SK-N-MC (cell line): ENCODE data around the gene AATF.
"Not testable (repeated sequence)": the region's sequence is repeated elsewhere in the genome, so short reads cannot be mapped to it uniquely, and the experiment has no call there.

Experiments used
- DNase-seq: peaks from one replicate; pipeline ENCODE4 v3.0.0-alpha.2; 2011; ENCODE audit warnings: low read depth, low spot score
- H3K27ac ChIP-seq: fragments of 200-600 bp; sonication (generic); 2 replicates; pipeline ENCODE4 v1.5.1; 2016; ENCODE audit warnings: mixed run types
- H3K36me3 ChIP-seq: fragments of 200-600 bp; sonication (generic); 2 replicates; pipeline ENCODE4 v1.6.1; 2017; ENCODE audit warnings: antibody characterized with exemption, low read length, mixed read lengths; ENCODE audit not compliant: insufficient read depth
- H3K4me3 ChIP-seq: fragments of 200-600 bp; sonication (generic); 2 replicates; pipeline ENCODE4 v1.5.1; 2016
- H3K9ac ChIP-seq: fragments of 200-600 bp; sonication (generic); 2 replicates; pipeline ENCODE4 v1.8.0; 2017; ENCODE audit warnings: mixed run types, mixed read lengths; ENCODE audit not compliant: insufficient read length
- H3K9me3 ChIP-seq: fragments of 200-600 bp; sonication (generic); 2 replicates; pipeline ENCODE4 v1.6.1; 2017; ENCODE audit warnings: low read depth, mild to moderate bottlenecking, antibody characterized with exemption, low read length, moderate library complexity, mixed read lengths
- EZH2 ChIP-seq: fragments of 200-600 bp; sonication (generic); IDR thresholded peaks from one replicate; pipeline ENCODE4 v1.6.1; 2017; ENCODE audit warnings: antibody characterized with exemption
- FOXP2 ChIP-seq: optimal IDR thresholded peaks from 2 replicates; pipeline ENCODE3; 2011; ENCODE audit warnings: mild to moderate bottlenecking, moderate library complexity; ENCODE audit not compliant: insufficient read depth; ENCODE audit errors: extremely low read length, control extremely low read depth
- POLR2AphosphoS5 ChIP-seq: IDR thresholded peaks from 2 replicates; pipeline ENCODE4 v1.6.1; 2012; ENCODE audit warnings: mild to moderate bottlenecking, low read depth, low read length, borderline replicate concordance

The AATF gene

GRCh38 chr17:37064206-37064605 is 115.5 kb downstream of the AATF start:
- TF ChIP-seq POLR2AphosphoS5, result no peak
- no peak for TF ChIP-seq EZH2
- TF ChIP-seq FOXP2, result no peak

GRCh38 chr17:37064956-37065355 is 116.2 kb downstream of the AATF start:
- TF ChIP-seq EZH2, result no peak
- TF ChIP-seq FOXP2, result no peak
- no peak for TF ChIP-seq POLR2AphosphoS5
- H3K36me3 ChIP-seq, result no peaks in the 10 kb centered on the region
- no peaks in the 10 kb centered on the region for H3K9me3 ChIP-seq
- H3K4me3 ChIP-seq, result no peak overlapping the region
- no peak overlapping the region for H3K9ac ChIP-seq
- H3K27ac ChIP-seq, result no peak overlapping the region
- no peak for DNase-seq

More at GRCh38 chr17:37064206-37064605, 115.5 kb downstream of the AATF start:
- Histone ChIP-seq H3K36me3 (no peaks in the 10 kb centered on the region), H3K9me3 (no peaks in the 10 kb centered on the region), H3K4me3 (no peak overlapping the region), H3K27ac (no peak overlapping the region), H3K9ac (no peak overlapping the region)
- DNase-seq, result no peak

DNA sequence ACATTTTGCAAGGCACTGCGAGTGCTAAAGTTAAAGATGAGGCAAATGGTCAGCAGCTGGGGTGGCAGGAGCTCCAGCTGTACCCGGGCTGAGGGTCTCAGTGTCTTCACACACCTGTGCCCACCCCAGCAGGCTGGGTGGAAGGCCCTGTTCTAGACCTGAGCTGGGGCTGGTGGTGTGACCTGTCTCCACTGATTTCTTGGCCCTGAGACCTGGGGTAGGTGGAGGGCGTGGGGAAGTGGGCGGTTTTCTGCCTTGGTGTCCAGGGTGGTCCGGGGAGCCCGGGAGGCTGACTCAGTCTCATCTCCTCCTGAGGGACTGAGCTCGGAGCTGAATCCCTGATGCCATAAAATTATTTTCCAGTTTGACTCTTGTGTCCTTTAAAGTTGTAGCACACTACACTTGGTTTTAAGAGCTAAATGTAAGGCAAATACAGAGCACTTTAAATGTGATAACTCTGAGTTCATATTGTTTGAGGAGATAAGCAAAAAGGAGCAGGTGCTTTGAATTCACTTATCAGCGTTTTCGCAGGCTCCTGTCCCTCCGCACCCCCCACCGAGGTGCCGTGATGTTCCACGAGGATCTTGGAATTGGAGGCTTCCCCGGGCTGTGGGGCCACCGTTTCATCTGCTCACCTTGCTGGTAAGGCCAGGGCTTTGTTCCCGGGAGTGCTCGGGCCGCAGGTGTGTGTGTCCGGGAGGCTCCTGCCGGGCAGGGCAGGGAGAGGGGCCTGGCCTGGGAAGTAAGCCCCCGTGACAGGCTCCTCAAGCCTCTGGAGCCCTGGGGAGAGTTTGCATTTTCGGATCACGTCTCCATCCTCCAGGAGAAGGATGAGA is 117.0 kb downstream of the AATF start:
- TF ChIP-seq POLR2AphosphoS5 (no peak), FOXP2 (no peak), EZH2 (no peak)

DNA sequence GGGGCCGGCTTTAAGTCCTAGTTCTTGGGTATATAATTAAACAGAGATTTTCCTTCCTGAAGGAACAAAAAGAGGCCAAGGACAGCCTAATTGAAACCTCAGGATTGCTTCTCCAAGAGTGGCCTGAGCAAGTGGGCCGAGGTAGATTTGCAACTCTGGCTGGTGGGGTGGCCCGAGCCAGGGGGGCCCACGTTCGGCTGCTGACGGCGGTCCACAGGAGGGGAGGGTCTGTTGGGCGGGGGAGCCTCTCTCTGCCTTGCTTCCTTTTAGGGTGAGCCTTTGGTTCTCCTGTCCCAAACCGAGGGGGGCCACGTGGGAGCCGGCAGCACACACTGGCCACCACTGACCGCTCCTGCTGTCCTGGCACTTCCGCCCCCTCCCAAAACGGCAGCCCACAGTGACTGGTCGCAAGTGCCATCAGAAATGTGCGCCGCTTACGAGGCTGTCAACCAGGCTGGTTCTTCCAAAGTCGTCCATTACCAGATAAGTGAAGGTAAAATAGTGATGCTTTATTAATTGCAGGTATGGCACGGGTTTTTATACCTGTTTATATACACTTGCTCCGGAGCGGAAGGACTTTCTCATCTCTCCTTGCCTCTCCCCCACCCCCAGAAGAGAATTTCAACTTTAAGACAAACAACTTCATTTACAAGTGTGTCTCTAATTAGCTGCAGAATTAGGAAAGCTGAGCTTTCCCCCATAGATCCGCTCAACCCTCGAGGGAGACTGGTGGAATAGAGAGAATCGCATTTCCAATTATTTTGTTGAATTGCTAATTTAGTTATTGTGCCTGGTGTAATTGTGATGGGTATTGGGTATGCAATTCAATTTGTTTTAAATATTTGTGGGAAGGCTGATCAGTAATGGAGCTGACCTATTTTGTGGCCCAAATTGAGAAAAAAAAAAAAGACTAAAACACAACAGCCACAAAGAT is 117.8 kb downstream of the AATF start:
- Histone ChIP-seq H3K9me3 (no peaks in the 10 kb centered on the region), H3K27ac (no peak overlapping the region), H3K9ac (no peak overlapping the region), H3K4me3 (no peak overlapping the region), H3K36me3 (no peaks in the 10 kb centered on the region)
- no peak for DNase-seq
- TF ChIP-seq POLR2AphosphoS5 (no peak), FOXP2 (no peak), EZH2 (no peak)

More for the DNA sequence above, 117.0 kb downstream of the AATF start:
- Histone ChIP-seq H3K36me3 (no peaks in the 10 kb centered on the region), H3K4me3 (no peak overlapping the region), H3K27ac (no peak overlapping the region), H3K9me3 (no peaks in the 10 kb centered on the region), H3K9ac (no peak overlapping the region)
- DNase-seq, result no peak

GRCh38 chr17:37067555-37068111 is 118.9 kb downstream of the AATF start:
- H3K36me3 ChIP-seq, result no peaks in the 10 kb centered on the region
- TF ChIP-seq EZH2 (no peak), POLR2AphosphoS5 (no peak), FOXP2 (no peak)
- no peak overlapping the region for H3K9ac ChIP-seq
- DNase-seq, result no peak
- no peaks in the 10 kb centered on the region for H3K9me3 ChIP-seq
- H3K27ac ChIP-seq, result no peak overlapping the region
- H3K4me3 ChIP-seq, result no peak overlapping the region

- no peaks in the 10 kb centered on the region for H3K9me3 ChIP-seq
- no peaks in the 10 kb centered on the region for H3K36me3 ChIP-seq
- TF ChIP-seq FOXP2, result no peak
- no peak for TF ChIP-seq POLR2AphosphoS5
- TF ChIP-seq EZH2, result no peak
- H3K4me3 ChIP-seq, result no peak overlapping the region
- no peak overlapping the region for H3K9ac ChIP-seq
- no peak overlapping the region for H3K27ac ChIP-seq
- DNase-seq, result no peak
Measured at GRCh38 chr17:37068266-37068665, 119.5 kb downstream of the AATF start.

- no peaks in the 10 kb centered on the region for H3K9me3 ChIP-seq
- no peaks in the 10 kb centered on the region for H3K36me3 ChIP-seq
- no peak overlapping the region for H3K4me3 ChIP-seq
- no peak overlapping the region for H3K27ac ChIP-seq
- no peak overlapping the region for H3K9ac ChIP-seq
- no peak for TF ChIP-seq EZH2
- no peak for TF ChIP-seq POLR2AphosphoS5
- no peak for TF ChIP-seq FOXP2
- DNase-seq, result no peak
Measured at GRCh38 chr17:37069087-37069486, 120.3 kb downstream of the AATF start.

GRCh38 chr17:37073464-37073863 is 124.7 kb downstream of the AATF start:
- H3K4me3 ChIP-seq, H3K9ac ChIP-seq, H3K36me3 ChIP-seq, H3K9me3 ChIP-seq, DNase-seq, H3K27ac ChIP-seq: not testable (repeated sequence)
